ENCODE measurements around the gene RBM12. TPM values are rescaled to one million over a fixed set of nuclear protein-coding genes. Genes with fewer than 3 reads are reported as not detected.

Gene RBM12
- total and polyA plus RNA-seq, 2 donors (not counting 3 experiments of a cell fraction or from before 2014, with no cell fraction given), result 98.0 to 121 TPM

GRCh38 chr20:35669681-35670080 lies 5.0 kb upstream of the RBM12 start:
- no peak overlapping the region for H3K4me3 ChIP-seq (replicated peaks in 1 of 3; ENCODE audit: insufficient read depth in 1 of 3, low read depth in 1 of 3, low read length in 3 of 3)
- TF ChIP-seq POLR2AphosphoS5 (IDR thresholded peaks at IDR 0.05; ENCODE audit: insufficient read depth, low read depth, low read length) (no peak), EZH2 (IDR thresholded peaks at IDR 0.05; ENCODE audit: borderline replicate concordance, low read depth, low read length, severe bottlenecking) (no peak), MYC (IDR thresholded peaks at IDR 0.05; ENCODE audit: low read depth, low read length) (no peak), GATA2 (IDR thresholded peaks at IDR 0.05; ENCODE audit: insufficient read depth, insufficient read length, low read depth, low read length) (no peak), JUN (IDR thresholded peaks at IDR 0.05; ENCODE audit: borderline replicate concordance, insufficient read depth, insufficient read length, low read depth) (no peak), FOS (IDR thresholded peaks at IDR 0.05; ENCODE audit: borderline replicate concordance, insufficient read depth, low read length) (no peak), CTCF (IDR thresholded peaks at IDR 0.05; ENCODE audit: extremely low read depth in 1 of 2, insufficient read depth in 1 of 2, low read depth in 1 of 2, low read length in 2 of 2) (no peak), MAX (IDR thresholded peaks at IDR 0.05; ENCODE audit: insufficient read depth, insufficient read length) (no peak), POLR2A (IDR thresholded peaks at IDR 0.05; ENCODE audit: low read depth, low read length) (no peak)
- no peak overlapping the region for H3K27ac ChIP-seq (ENCODE audit: insufficient read depth, low read depth, low read length)
- dilution Hi-C loops (cut with MboI; ENCODE audit: extremely low pct_ligation_motif_present, low sequenced_read_pairs), result no loop called here
- H3K36me3 ChIP-seq (ENCODE audit: control insufficient read depth in 2 of 2, extremely low read depth in 1 of 2, insufficient read depth in 2 of 2, low read length in 2 of 2), result peaks cover 3 to 11% of the 10 kb centered on the region in 2 experiments
- FAIRE-seq (no peak), DNase-seq (ENCODE audit: low read depth, low spot score) (no peak)
- ChIA-PET CTCF (interaction anchor here (0.9 to 1.1 kb wide), 2 partner anchors 10 to 12 kb away, joined by 3 read pairs; no protein-coding TSS in a partner anchor), POLR2A (no interaction called here)
- H3K9me3 ChIP-seq (replicated peaks; ENCODE audit: control insufficient read depth, insufficient read depth, low read length), result no peaks in the 10 kb centered on the region
- H2AFZ ChIP-seq (ENCODE audit: low read depth, low read length), result no peak overlapping the region
- no peak overlapping the region for H3K4me2 ChIP-seq (ENCODE audit: insufficient read depth, low read length)
- no peak overlapping the region for H3K9ac ChIP-seq (replicated peaks; ENCODE audit: extremely low read depth, insufficient read depth, low read length)
- intact Hi-C loops (cut with micrococcal nuclease), result no loop called here
- no peaks in the 10 kb centered on the region for H3K27me3 ChIP-seq (ENCODE audit: control insufficient read depth in 2 of 2, insufficient read depth in 2 of 2, low read length in 2 of 2)
- H3K4me1 ChIP-seq (ENCODE audit: control insufficient read depth, extremely low read depth, insufficient read depth, low read length), result no peaks in the 10 kb centered on the region
- no peaks in the 10 kb centered on the region for H3K79me2 ChIP-seq (ENCODE audit: control insufficient read depth, insufficient read depth, low read length)
- no TSS peak for BruUV-seq (replicated peaks)
- H4K20me1 ChIP-seq (replicated peaks; ENCODE audit: control insufficient read depth, extremely low read depth, insufficient read depth, low read length), result no peaks in the 10 kb centered on the region
- H3K9me1 ChIP-seq (replicated peaks; ENCODE audit: control insufficient read depth, extremely low read depth, insufficient read depth, low read length), result no peaks in the 10 kb centered on the region

Measured in endothelial cell of umbilical vein (primary cell).